ENCODE measurements around the gene NTMT2. TPM values are rescaled to one million over a fixed set of nuclear protein-coding genes. Genes with fewer than 3 reads are reported as not detected.

NTMT2 gene
- total RNA-seq (ENCODE audit: low replicate concordance), result not detected in 2 replicates

GRCh38 chr1:170145770-170146676 lies at the start of gene NTMT2:
Gene NTMT2, plus strand, starts transcription at chr1:170145959. Its CDS starts 149 bp downstream, at chr1:170146108.
- DNase-seq (ENCODE audit: low spot score), result peak; percentile 40
- Histone ChIP-seq H3K27ac (no peak within 1 kb of the TSS), H3K79me2 (ENCODE audit: low read depth) (no peaks in the 10 kb centered on the region), H3K36me3 (no peaks in the 10 kb centered on the region), H4K20me1 (ENCODE audit: low read depth) (peaks cover 12% of the 10 kb centered on the region), H3F3A (ENCODE audit: low read depth) (no peaks in the 10 kb centered on the region), H2AFZ (replicated peaks) (no peak within 1 kb of the TSS), H3K9ac (no peak within 1 kb of the TSS), H3K9me3 (ENCODE audit: low read depth) (no peaks in the 10 kb centered on the region), H3K4me3 (no peak within 1 kb of the TSS), H3K27me3 (peaks cover 92% of the 10 kb centered on the region), H3K4me2 (no peak within 1 kb of the TSS), H3K4me1 (no peaks in the 10 kb centered on the region)
- Mint-ChIP-seq H3K4me1 (peaks cover 29% of the 10 kb centered on the region), H3K27me3 (ENCODE audit: insufficient read depth, low read depth) (peaks cover 19% of the 10 kb centered on the region), H3K9me3 (no peaks in the 10 kb centered on the region), H3K27ac (no peak within 1 kb of the TSS), H3K4me3 (peak within 1 kb of the TSS; percentile 47), H3K36me3 (no peaks in the 10 kb centered on the region)
- TF ChIP-seq CTCF (IDR thresholded peaks at IDR 0.05) (no peak), EZH2phosphoT487 (IDR thresholded peaks at IDR 0.05) (peak; percentile 43), EZH2 (IDR thresholded peaks at IDR 0.05) (no peak)

GRCh38 chr1:170095976-170096748 lies 49.6 kb upstream of the NTMT2 start:
- Histone ChIP-seq H3K4me1 (peaks cover 17% of the 10 kb centered on the region), H3K9ac (no peak overlapping the region), H3K27me3 (peaks cover 39% of the 10 kb centered on the region), H3K27ac (no peak overlapping the region), H3K4me2 (peak overlapping the region; percentile 53), H3K4me3 (peak overlapping the region; percentile 4), H3K36me3 (no peaks in the 10 kb centered on the region), H3F3A (ENCODE audit: low read depth) (peaks cover 17% of the 10 kb centered on the region), H3K9me3 (ENCODE audit: low read depth) (no peaks in the 10 kb centered on the region), H3K79me2 (ENCODE audit: low read depth) (no peaks in the 10 kb centered on the region), H2AFZ (replicated peaks) (no peak overlapping the region), H4K20me1 (ENCODE audit: low read depth) (no peaks in the 10 kb centered on the region)
- H3K36me3 Mint-ChIP-seq, result no peaks in the 10 kb centered on the region
- peak overlapping the region; percentile 96 for H3K27ac Mint-ChIP-seq
- peak overlapping the region; percentile 36 for H3K4me3 Mint-ChIP-seq
- TF ChIP-seq EZH2phosphoT487 (IDR thresholded peaks at IDR 0.05) (peak; percentile 90), CTCF (IDR thresholded peaks at IDR 0.05) (no peak)
- H3K27me3 Mint-ChIP-seq (ENCODE audit: insufficient read depth, low read depth), result no peaks in the 10 kb centered on the region
- H3K4me1 Mint-ChIP-seq, result peaks cover 28% of the 10 kb centered on the region
- H3K9me3 Mint-ChIP-seq, result peaks cover 10% of the 10 kb centered on the region
- DNase-seq (ENCODE audit: low spot score), result peak; percentile 50

GRCh38 chr1:170096806-170097340 lies 48.9 kb upstream of the NTMT2 start:
- Histone ChIP-seq H2AFZ (replicated peaks) (no peak overlapping the region), H3K9ac (no peak overlapping the region), H4K20me1 (ENCODE audit: low read depth) (no peaks in the 10 kb centered on the region), H3K4me1 (peaks cover 17% of the 10 kb centered on the region), H3K27ac (no peak overlapping the region), H3K4me3 (no peak overlapping the region), H3F3A (ENCODE audit: low read depth) (peaks cover 17% of the 10 kb centered on the region), H3K9me3 (ENCODE audit: low read depth) (no peaks in the 10 kb centered on the region), H3K4me2 (peak overlapping the region; percentile 53), H3K27me3 (peaks cover 42% of the 10 kb centered on the region), H3K36me3 (no peaks in the 10 kb centered on the region), H3K79me2 (ENCODE audit: low read depth) (no peaks in the 10 kb centered on the region)
- Mint-ChIP-seq H3K27ac (peak overlapping the region; percentile 96), H3K9me3 (peaks cover 8% of the 10 kb centered on the region), H3K27me3 (ENCODE audit: insufficient read depth, low read depth) (no peaks in the 10 kb centered on the region), H3K36me3 (no peaks in the 10 kb centered on the region), H3K4me3 (peak overlapping the region; percentile 13), H3K4me1 (peaks cover 28% of the 10 kb centered on the region)
- TF ChIP-seq CTCF (IDR thresholded peaks at IDR 0.05), result no peak
- no peak for TF ChIP-seq EZH2phosphoT487 (IDR thresholded peaks at IDR 0.05)
- TF ChIP-seq EZH2 (IDR thresholded peaks at IDR 0.05), result no peak
- no peak for DNase-seq (ENCODE audit: low spot score)

Data from neural progenitor cell (in vitro differentiated cells).